ENCODE results near the gene GUCY1A2.

DNA sequence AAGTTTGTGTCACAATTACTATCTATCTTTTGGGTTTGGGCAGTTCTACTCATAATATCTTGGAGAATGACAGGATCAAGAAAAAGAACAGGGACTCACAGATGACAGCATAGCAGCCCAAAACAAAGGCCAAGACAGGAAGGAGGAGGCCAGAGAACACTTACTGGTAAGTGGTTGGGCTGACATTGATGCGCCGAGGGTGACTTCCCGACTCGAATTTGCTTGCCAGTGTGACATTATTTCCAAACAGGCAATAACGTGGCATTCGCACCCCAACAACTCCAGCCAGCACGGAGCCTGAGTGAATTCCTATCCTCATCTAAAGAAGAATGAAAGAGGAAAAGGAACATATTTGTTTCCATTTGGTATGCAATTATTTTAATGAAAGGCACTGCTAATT, 309.9 kb downstream of the GUCY1A2 start:
- TF ChIP-seq, protein P1, sequence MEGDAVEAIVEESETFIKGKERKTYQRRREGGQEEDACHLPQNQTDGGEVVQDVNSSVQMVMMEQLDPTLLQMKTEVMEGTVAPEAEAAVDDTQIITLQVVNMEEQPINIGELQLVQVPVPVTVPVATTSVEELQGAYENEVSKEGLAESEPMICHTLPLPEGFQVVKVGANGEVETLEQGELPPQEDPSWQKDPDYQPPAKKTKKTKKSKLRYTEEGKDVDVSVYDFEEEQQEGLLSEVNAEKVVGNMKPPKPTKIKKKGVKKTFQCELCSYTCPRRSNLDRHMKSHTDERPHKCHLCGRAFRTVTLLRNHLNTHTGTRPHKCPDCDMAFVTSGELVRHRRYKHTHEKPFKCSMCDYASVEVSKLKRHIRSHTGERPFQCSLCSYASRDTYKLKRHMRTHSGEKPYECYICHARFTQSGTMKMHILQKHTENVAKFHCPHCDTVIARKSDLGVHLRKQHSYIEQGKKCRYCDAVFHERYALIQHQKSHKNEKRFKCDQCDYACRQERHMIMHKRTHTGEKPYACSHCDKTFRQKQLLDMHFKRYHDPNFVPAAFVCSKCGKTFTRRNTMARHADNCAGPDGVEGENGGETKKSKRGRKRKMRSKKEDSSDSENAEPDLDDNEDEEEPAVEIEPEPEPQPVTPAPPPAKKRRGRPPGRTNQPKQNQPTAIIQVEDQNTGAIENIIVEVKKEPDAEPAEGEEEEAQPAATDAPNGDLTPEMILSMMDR (IDR thresholded peaks at IDR 0.05): no peak
- no peak for TF ChIP-seq POLR2A (IDR thresholded peaks at IDR 0.05)
